ENCODE results near the gene CCDC78. TPM values are rescaled to one million over a fixed set of nuclear protein-coding genes. Genes with fewer than 3 reads are reported as not detected.

CCDC78 gene
- 1.0 TPM for total RNA-seq

DNA sequence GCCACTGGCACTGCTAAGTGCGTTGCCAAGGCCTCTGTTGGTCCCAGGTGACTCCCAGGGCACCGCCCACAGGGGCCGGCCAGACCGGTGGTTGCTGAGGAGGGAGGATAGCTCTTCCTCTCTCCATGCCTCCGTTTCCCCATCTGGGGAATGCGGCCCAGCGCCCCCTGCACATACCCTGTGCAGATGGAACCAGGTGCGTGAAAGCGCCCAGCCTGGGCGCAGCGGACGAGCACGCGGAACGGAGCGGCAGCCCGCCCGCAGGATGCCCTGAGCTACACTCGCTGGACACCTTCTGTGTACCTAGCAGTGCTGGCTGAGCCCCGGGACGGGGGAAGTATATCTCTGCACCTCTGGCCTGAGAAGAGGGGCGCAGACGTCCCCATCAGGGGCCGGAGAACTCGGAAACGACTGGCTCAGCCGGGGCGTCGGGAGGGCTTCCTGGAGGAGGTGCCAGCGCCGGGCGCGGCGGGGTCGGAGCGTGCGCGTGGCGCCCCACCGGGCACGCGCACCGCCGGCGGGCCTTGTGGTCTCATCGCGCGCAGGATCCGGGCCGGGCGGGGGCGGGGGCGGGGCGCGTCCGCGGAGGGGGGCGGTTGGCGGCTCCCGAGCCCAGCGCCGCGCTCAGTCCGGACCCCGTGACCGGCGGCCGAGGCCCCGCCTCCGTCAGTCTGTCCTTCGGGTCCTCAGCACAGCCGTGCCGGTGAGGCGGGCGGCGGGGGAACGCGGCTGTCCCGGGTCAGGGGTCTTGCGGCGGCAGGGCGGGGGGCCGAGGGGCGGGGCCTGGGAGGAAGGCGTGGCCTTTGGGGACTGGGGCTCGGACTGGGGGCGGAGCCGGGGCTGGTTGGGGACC, at the start of gene CCDC78, which contains the start of gene HAGHL:
Gene CCDC78, minus strand, starts transcription at position 6 of the 853 bp plus-strand sequence. CDS start 76 bp downstream, outside the sequence.
Gene HAGHL, plus strand, starts transcription at position 669 of the 853 bp plus-strand sequence. CDS start 404 bp downstream, outside the sequence.

DNA sequence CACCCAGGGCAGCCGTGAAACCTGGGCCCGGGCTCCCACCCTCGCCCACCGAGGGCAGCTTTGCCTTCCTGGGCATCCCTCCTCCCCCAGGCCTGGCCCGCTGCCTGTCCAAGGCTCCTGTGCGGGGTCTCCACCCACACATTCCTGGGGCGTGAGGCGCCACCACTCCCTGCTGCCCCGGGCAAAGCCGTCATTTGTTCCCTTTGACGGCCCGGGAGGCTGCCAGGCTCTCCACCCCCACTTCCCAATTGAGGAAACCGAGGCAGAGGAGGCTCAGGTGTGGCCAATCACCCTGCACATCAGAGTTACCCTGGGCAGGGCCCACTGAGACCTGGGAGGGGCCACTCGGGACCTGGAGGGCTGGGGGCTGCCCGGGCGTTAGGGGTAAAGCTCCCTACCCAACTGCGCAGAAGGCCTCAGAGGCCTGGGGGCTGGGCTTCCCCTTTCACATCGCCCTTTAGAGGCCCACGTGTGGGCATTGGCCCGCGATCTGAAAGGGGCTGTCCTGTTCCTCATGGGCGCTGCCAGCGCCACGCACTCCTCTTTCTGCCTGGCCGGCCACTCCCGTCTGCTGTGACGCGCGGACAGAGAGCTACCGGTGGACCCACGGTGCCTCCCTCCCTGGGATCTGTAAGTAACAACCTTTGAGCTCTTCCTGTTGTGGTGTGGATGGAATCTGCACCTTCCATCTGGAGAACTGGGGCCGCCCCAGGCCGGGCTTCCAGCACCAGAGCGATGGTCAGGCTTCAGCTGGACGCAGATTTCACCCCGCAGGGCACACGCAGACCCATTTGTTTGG, 34.5 kb upstream of the CCDC78 start, which contains the start of gene MSLN:
Gene MSLN, plus strand, starts transcription at position 190 of the 799 bp plus-strand sequence. CDS start 1,947 bp downstream, outside the sequence.

GRCh38 chr16:740764-741505, 14.7 kb upstream of the CCDC78 start, which contains the start of gene CIAO3:
Gene CIAO3, minus strand, starts transcription at chr16:740997. Its CDS starts 12 bp downstream, at chr16:740985.

DNA sequence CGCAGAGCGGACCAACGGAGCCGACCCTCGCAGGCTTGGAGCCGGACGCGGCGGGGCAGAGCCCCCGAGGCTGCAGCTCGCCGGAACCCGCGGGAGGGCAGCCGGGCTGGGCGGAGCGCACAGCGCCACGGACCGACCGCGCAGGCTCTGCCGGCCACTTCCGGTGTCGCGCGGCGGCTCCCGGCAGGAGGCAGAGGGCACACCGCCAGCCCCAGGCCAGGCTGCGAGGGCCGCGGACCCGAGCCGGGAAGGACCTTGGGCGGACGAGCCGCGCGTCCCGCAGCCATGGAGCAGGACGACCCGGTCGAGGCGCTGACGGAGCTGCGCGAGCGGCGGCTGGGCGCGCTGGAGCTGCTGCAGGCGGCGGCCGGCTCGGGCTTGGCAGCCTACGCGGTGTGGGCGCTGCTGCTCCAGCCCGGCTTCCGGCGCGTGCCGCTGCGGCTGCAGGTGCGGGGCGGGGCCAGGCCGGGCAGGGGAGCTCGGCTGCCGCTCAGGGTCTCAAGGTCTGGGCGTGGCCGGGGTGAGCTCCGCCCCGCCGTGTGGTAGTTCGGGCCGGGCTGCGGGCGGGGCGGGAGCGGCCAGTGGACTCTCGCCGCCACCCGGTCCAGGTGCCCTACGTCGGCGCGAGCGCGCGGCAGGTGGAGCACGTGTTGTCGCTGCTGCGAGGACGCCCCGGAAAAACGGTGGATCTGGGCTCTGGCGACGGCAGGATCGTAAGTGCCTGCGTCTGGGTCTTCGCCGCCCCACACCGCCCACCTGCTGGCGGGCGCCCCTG, 5.1 kb downstream of the CCDC78 start, which contains the start of gene ANTKMT:
Gene ANTKMT, plus strand, starts transcription at position 157 of the 775 bp plus-strand sequence. Its CDS starts 129 bp downstream, at position 286.

DNA sequence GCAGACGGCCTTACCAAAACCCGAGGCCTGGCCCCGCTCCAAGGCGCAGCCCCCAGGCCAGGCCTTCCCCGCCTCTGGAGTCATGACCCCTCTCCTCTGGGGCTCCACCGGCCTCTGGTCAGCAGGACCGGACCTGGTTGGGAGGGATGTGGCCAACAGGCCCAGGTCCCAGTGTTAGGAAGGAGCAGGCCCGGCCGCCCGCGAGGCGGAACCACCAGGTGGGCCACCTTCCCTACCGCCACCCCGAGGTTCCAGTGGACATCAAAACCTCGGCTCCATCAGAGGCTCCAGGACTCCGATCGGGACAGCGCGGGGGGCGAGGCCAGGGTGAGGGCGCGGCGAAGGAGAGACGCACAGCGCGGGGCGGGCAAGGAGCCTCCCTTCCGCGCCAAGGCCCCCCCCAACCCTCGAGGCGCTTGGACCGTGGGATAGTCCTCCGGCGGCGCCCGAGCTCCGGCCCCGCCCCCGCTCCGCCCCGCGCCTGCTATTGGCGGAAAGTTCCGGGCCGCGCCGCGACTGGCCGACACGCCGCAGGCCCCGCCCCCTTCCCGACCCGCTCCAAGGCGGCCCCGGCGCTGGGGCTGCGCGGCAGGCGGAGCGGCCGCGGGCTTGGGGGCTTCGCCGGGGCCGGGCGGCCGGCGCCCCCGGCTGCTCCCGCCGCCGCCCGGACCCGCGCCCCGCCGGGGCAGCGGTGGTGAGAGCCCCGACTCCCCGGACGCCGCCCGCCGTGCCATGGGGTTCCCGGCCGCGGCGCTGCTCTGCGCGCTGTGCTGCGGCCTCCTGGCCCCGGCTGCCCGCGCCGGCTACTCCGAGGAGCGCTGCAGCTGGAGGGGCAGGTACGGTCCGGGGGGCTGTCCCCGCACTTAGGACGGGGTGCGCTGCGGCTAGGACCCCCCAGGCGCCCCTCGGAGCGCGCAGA, 11.4 kb downstream of the CCDC78 start, which contains the start of gene METRN:
Gene METRN, plus strand, starts transcription at position 561 of the 919 bp plus-strand sequence. Its CDS starts 172 bp downstream, at position 733.

DNA sequence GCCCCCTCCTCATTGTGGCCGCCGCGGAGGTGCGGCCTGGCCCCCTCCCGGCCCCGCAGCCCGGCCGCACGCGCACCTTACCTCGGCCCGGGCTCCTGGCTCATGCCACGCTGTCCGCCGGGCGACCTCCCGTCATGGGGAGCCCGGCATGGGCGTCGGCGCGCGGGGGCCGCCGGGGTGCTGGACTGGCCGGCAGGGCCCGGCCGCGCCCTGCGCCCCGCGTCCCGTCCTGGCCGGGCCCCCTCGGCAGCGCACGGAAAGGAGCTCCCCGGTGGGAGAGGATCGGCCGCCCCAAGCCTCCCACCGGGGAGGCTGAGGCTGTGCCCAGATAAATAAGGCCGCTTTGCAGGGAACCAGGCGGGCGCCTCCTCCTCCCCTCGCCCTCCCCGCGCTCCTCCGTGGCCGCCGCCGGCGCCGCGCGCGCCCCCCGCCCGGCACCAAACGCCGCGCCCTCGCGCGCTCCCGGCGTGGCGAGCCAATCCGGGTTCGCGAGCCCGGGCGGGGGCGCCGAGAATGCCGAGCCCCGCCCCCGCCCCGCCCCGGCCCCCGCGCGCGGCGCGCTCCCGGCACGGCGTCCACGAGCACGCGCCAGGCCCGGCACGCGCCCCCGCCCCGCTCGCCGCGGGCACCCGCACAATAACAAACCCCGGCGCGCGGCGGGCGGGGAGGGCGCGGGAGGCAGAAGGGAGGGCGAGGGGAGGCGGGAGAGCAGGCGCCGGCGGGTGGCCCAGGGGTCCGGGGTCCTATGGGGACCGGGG, 20.6 kb downstream of the CCDC78 start, which contains the start of gene FBXL16:
Gene FBXL16, minus strand, starts transcription at position 371 of the 758 bp plus-strand sequence. CDS start 8,396 bp downstream, outside the sequence.

DNA sequence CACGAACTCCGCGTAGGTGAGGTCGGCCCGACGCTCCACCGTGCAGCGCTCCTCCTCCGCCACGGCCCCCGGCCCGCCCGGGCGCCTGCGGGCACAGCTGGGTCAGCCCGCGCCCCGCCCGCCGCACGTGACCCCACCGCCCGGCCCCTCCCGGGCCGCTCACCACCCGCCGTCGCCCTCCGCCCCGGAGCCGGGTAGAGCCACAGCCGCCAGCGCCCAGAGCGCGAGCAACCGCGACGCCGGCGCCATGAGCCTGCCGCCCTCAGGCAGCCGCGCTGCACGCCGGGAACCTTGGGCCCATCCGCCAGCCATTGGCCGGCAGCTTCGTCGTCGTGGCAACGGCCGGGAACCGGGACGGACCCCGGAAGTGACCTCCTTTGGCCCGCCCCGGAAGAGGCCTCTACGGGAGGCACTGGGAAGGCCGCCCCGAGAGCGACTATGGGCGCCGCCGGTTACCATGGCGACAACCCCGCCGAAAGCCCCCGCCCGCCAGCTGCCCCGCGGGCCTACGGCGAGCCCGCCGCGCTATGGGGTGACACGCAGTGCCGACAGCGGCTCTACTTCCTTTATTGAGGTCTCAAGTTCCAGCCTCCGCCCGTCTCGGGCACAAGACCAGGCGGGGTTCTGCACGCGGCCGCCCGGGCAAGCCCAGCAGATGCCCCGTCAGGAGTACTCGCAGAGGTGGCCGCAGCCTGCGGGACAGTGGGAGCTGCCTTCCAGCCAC, 42.0 kb downstream of the CCDC78 start, which contains the start of gene JMJD8:
Gene JMJD8, minus strand, starts transcription at position 264 of the 724 bp plus-strand sequence. Its CDS starts 15 bp downstream, at position 249.

DNA sequence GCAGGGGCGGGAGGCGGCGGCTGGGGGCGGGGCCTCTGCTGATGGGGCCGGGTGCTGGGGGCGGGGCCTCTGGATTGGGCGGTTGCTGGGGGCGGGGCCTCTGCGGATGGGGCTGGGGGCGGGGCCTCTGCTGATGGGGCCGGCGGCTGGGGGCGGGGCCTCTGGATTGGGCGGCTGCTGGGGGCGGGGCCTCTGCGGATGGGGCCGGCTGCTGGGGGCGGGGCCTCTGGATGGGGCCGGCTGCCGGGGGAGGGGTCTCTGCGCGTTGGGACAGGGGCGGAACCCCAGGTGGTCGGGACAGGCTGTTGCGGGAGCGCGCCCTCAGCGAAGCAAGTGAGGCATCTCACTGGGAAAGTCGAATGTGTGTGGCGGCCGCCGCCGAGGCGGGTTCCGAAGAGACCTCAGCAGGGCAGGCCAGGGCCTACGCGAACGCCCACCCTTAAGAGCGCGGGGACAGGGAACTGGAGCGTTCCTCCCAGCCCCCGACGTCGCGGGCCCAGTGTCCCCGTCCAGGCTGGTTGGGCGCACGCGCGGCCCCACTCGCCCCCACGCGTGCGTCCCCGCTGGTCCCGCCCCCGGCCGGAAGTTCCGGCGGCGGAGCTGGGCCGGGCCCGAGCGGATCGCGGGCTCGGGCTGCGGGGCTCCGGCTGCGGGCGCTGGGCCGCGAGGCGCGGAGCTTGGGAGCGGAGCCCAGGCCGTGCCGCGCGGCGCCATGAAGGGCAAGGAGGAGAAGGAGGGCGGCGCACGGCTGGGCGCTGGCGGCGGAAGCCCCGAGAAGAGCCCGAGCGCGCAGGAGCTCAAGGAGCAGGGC, 46.2 kb downstream of the CCDC78 start, which contains the start of gene STUB1:
Gene STUB1, plus strand, starts transcription at position 597 of the 811 bp plus-strand sequence. Its CDS starts 116 bp downstream, at position 713.

DNA sequence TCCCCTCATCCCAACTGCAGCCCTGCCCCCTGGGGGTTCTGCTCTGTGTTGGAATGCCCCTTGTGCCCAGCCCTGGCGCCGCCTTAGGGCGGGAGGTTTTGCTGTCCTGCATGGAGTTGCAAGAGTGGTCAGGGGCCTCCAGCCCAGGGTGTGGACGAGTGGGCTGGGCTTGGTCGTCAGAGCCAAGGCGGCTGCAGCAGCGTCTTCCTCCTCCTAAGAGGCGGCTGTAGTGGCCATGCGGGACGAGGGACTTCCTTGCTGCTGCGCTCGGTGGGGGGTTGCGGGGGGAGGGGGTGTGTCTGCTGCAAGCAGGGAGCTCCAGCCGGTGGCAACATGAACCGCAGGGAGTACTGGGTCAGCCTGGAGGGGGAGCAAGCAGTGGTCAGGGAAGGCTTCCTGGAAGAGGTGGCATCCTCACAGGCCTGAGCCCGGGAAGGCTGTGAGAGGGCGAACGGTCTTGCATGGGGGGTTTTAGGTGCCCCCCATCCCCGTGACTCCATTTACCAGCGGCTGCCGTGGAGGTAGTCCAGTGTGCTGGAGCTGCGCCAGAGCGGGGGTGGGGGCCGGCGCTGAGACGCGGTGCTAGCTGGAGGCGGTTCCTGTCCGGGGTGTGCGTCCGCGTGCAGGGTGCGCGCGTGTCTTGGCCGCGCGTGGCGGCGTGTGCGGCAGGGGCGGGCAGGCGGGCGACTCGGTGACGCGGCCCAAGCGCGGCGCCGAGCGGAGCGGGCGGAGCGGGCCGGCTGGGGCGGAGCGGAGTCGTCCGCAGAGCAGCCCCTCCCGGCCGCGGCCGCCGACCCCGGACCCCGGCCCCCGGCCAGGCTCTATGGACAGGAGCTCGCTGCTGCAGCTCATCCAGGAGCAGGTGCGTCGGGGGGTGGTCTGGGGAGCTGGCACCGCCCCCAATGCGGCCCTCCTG, 51.0 kb downstream of the CCDC78 start, which contains the start of gene RHBDL1:
Gene RHBDL1, plus strand, starts transcription at position 704 of the 916 bp plus-strand sequence. Its CDS starts 120 bp downstream, at position 824.

Other genes with a start within 250 kb of the CCDC78 start
- 31.0 TPM for gene CAPN15, start 198.7 kb downstream of the CCDC78 start, total RNA-seq
- 2.0 TPM for gene PRR35, start 166.0 kb downstream of the CCDC78 start, total RNA-seq
- gene NHLRC4, start 159.4 kb downstream of the CCDC78 start, total RNA-seq: 0.66 TPM
- gene PIGQ, start 156.5 kb downstream of the CCDC78 start, total RNA-seq: 36.3 TPM
- gene RAB40C, start 136.4 kb downstream of the CCDC78 start, total RNA-seq: 18.9 TPM
- gene WFIKKN1, start 95.5 kb downstream of the CCDC78 start, total RNA-seq: 0.71 TPM
- gene METTL26, start 90.1 kb downstream of the CCDC78 start, total RNA-seq: 54.3 TPM
- gene MCRIP2, start 84.6 kb downstream of the CCDC78 start, total RNA-seq: 8.7 TPM
- 33.2 TPM for gene WDR90, start 77.1 kb downstream of the CCDC78 start, total RNA-seq
- gene RHOT2, start 58.3 kb downstream of the CCDC78 start, total RNA-seq: 56.3 TPM
- 4.3 TPM for gene RHBDL1, start 50.8 kb downstream of the CCDC78 start, total RNA-seq
- 55.4 TPM for gene STUB1, start 46.0 kb downstream of the CCDC78 start, total RNA-seq
- gene JMJD8, start 42.1 kb downstream of the CCDC78 start, total RNA-seq: 43.3 TPM
- gene WDR24, start 36.0 kb downstream of the CCDC78 start, total RNA-seq: 8.1 TPM
- gene FBXL16, start 20.6 kb downstream of the CCDC78 start, total RNA-seq: 5.8 TPM
- 41.1 TPM for gene METRN, start 11.3 kb downstream of the CCDC78 start, total RNA-seq
- 25.7 TPM for gene ANTKMT, start 5.3 kb downstream of the CCDC78 start, total RNA-seq
- 4.0 TPM for gene HAGHL, start 663 bp upstream of the CCDC78 start, total RNA-seq
- 42.7 TPM for gene CIAO3, start 14.6 kb upstream of the CCDC78 start, total RNA-seq
- 19.4 TPM for gene MSLN, start 34.3 kb upstream of the CCDC78 start, total RNA-seq
- gene RPUSD1, start 61.9 kb upstream of the CCDC78 start, total RNA-seq: 19.1 TPM
- 49.8 TPM for gene CHTF18, start 62.2 kb upstream of the CCDC78 start, total RNA-seq
- 3.8 TPM for gene GNG13, start 74.3 kb upstream of the CCDC78 start, total RNA-seq
- 50.5 TPM for gene LMF1, start 244.5 kb upstream of the CCDC78 start, total RNA-seq